RPMI8226 (cell line): Measurements from ENCODE around the gene IRAK3.

Experiments
- DNase-seq: peaks from one replicate; pipeline ENCODE4 v3.0.0-alpha.2; 2015

IRAK3 gene

GRCh38 chr12:66188584-66189485 is at the start of gene IRAK3:
Gene IRAK3 (plus strand): TSS chr12:66189214. CDS start chr12:66189300, 86 bp downstream.
- DNase-seq, result peak; percentile 23

GRCh38 chr12:66139328-66139727 is 49.7 kb upstream of the IRAK3 start:
- DNase-seq, result no peak

GRCh38 chr12:66140731-66141130 is 48.3 kb upstream of the IRAK3 start:
- DNase-seq, result no peak

- DNase-seq, result no peak
These were observed 47.7 kb upstream of the IRAK3 start for GRCh38 chr12:66141299-66141698.

GRCh38 chr12:66142826-66143225 is 46.2 kb upstream of the IRAK3 start:
- DNase-seq, result no peak

- no peak for DNase-seq
These were observed 45.1 kb upstream of the IRAK3 start for GRCh38 chr12:66143868-66144267.

GRCh38 chr12:66144791-66145754 is 43.9 kb upstream of the IRAK3 start:
- peak; percentile 42 for DNase-seq

- peak; percentile 32 for DNase-seq
These were observed 39.2 kb upstream of the IRAK3 start for GRCh38 chr12:66149702-66150398.

- DNase-seq, result no peak
These were observed 36.3 kb upstream of the IRAK3 start for GRCh38 chr12:66152732-66153131.

GRCh38 chr12:66154776-66155175 is 34.2 kb upstream of the IRAK3 start:
- DNase-seq, result no peak

- DNase-seq, result no peak
These were observed 32.4 kb upstream of the IRAK3 start for GRCh38 chr12:66156654-66157053.

- DNase-seq, result no peak
These were observed 29.9 kb upstream of the IRAK3 start for GRCh38 chr12:66159123-66159522.

- DNase-seq, result no peak
These were observed 28.3 kb upstream of the IRAK3 start for GRCh38 chr12:66160704-66161103.

GRCh38 chr12:66162701-66163100 is 26.3 kb upstream of the IRAK3 start:
- DNase-seq, result no peak

- DNase-seq, result no peak
These were observed 25.7 kb upstream of the IRAK3 start for GRCh38 chr12:66163289-66163688.

GRCh38 chr12:66164349-66164821 is 24.6 kb upstream of the IRAK3 start:
- no peak for DNase-seq

GRCh38 chr12:66165141-66165540 is 23.9 kb upstream of the IRAK3 start:
- DNase-seq, result no peak

- no peak for DNase-seq
These were observed 22.5 kb upstream of the IRAK3 start for GRCh38 chr12:66166561-66166960.

- DNase-seq, result no peak
These were observed 20.6 kb upstream of the IRAK3 start for GRCh38 chr12:66168410-66168809.

- DNase-seq, result peak; percentile 94
These were observed 19.5 kb upstream of the IRAK3 start, which contains the start of gene TMBIM4 for GRCh38 chr12:66169221-66170170. Gene TMBIM4 (minus strand): TSS chr12:66169996. CDS start chr12:66169951, 45 bp downstream.

- no peak for DNase-seq
These were observed 18.4 kb upstream of the IRAK3 start for GRCh38 chr12:66170606-66171005.
